ENCODE measurements around the gene PIGZ.

GRCh38 chr3:197003461-197004385 lies 35.1 kb upstream of the PIGZ start:
- TF ChIP-seq POLR2A (IDR thresholded peaks at IDR 0.05) = no peak
- TF ChIP-seq CTCF (IDR thresholded peaks at IDR 0.05) = no peak
